ENCODE measurements around the gene PIAS2.

The PIAS2 gene

DNA sequence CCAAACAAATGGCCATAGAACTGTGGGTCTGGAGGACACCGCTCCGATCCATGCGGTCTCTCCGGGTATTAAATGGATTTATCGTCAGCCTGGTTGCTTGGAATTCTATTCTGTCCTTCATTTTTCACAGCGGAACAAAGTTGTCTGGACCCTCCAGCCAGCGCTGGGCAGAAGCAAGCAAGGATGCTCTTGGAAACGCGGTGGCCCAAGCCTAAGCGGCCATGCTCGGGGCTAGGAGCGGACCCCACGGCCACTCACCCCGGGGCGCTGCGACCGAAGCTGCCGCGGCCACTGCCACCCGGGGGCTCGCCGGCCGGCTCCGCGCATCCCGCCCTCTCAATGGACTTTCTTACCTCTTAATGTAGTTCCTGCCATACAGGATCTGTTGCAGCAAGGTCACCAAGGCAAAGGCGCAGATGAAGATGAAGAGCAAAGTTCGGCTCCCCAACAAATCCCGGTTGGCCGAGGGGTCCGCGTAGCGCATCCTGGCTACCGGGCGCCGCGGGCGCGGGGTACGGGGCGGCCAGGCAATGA is 161.2 kb downstream of the PIAS2 start:
- H3K4me1 ChIP-seq, result peaks cover 3% of the 10 kb centered on the region; the same call in 1 of the 2 replicates
- no peaks in the 10 kb centered on the region for H3K9me3 ChIP-seq
- peak in 1 of 2 experiments; percentile 16 for DNase-seq (ENCODE audit: low spot score in 2 of 2)
- peak overlapping the region; percentile 37 for H3K4me3 ChIP-seq
- H3K27me3 ChIP-seq (ENCODE audit: low read depth), result peaks cover 3% of the 10 kb centered on the region; the same call in 1 of the 2 replicates
- H3K36me3 ChIP-seq (replicated peaks), result no peaks in the 10 kb centered on the region
- in situ Hi-C loops (cut with MboI; ENCODE audit: low sequenced_read_pairs), result no loop called here

DNA sequence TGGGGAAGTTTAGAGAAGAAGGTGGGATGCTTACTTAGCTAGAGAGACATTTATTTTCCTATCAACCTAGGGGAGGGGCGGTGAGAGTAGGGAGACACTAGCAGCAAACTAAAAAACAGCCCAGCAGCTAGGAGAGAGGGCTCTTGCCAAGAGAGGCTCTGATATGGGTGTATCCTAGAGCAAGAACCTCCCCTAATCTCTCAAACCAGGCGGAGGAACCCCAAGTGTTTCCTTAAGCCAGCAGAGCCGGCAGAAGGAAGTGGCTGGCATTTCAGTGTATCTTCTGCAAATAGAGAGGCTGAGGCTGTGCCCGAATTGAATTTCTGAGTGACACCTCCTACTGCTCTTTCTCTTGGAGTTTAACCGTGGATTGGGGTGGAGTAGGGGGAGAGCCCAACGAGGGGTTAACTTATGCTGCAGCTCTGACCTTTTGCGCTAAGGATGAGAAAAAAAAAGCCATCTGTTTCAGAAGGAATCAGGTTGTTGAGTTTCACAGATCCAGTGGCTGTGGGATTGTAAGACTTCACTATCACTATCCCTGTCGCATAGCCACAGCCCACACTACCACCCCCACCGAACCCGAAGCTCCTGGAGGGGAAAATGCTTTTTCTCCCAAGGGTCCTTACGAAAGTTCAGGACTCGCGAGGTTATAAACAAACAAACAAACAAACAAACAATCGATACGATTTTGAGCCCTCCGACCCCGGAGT is 161.8 kb downstream of the PIAS2 start:
- H3K4me3 ChIP-seq, result peak overlapping the region; percentile 37
- H3K27me3 ChIP-seq (ENCODE audit: low read depth), result peaks cover 3% of the 10 kb centered on the region; the same call in 1 of the 2 replicates
- no peak for DNase-seq (ENCODE audit: low spot score in 2 of 2)
- no peaks in the 10 kb centered on the region for H3K9me3 ChIP-seq
- H3K4me1 ChIP-seq, result peaks cover 3% of the 10 kb centered on the region; the same call in 1 of the 2 replicates
- H3K36me3 ChIP-seq (replicated peaks), result no peaks in the 10 kb centered on the region
- in situ Hi-C loops (cut with MboI; ENCODE audit: low sequenced_read_pairs), result no loop called here

DNA sequence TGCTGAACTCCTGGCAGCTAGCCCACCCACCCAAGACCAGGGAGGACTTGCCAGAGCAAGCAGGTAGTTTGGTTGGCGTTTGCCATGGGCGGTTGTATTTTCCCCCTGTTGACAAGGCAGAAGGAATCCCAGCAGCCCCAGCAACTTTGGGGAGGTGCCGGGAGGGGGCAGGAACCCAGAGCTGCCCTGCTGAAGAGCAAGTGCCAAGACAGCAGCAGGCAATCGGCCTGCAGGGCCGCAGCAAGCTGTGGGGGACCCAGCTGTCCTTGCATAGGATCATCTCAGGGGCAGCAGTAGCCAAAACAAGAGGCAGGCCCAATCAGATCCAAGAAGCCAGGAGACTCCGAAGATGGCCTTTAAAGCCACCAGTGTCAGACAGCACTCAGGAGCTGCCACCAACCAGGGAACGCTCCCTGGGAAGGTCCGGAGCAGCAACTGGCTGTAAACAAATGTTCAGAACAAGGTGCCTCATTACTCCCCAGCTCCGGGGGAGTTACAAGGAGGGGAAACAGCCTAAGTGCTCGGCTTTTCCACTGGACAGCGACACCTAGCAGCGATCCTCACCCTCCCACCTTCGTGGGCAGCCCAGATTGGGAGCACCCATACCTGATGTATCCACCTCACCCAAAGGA is 162.5 kb downstream of the PIAS2 start:
- in situ Hi-C loops (cut with MboI; ENCODE audit: low sequenced_read_pairs), result no loop called here
- Histone ChIP-seq H3K36me3 (replicated peaks) (no peaks in the 10 kb centered on the region), H3K9me3 (no peaks in the 10 kb centered on the region), H3K4me1 (peaks cover 3% of the 10 kb centered on the region; the same call in 1 of the 2 replicates), H3K27me3 (ENCODE audit: low read depth) (peaks cover 3% of the 10 kb centered on the region; the same call in 1 of the 2 replicates), H3K4me3 (no peak overlapping the region)
- DNase-seq (ENCODE audit: low spot score in 2 of 2), result peak in 1 of 2 experiments; percentile 49

DNA sequence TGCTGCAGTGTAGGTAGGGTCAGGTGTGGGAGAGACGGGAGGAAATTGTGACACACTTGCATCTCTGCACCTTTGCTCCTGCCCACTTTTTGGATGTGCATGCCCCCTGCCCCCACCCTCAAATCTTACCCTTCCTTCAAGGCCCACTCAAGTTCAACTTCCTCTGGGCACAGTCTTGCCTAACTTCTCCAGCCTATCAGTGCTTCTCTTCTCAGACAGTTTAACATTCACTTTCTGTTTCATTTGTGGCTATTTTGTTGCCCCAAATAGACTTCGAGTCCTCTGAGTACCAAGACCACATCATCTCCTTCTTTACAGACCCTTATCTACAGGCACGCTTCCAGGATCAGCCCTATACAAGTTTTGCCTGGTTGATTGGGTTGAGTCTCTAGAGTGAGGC is 163.1 kb downstream of the PIAS2 start:
- Histone ChIP-seq H3K36me3 (replicated peaks) (no peaks in the 10 kb centered on the region), H3K27me3 (ENCODE audit: low read depth) (peaks cover 3% of the 10 kb centered on the region; the same call in 1 of the 2 replicates), H3K9me3 (no peaks in the 10 kb centered on the region), H3K4me3 (no peak overlapping the region), H3K4me1 (peaks cover 3% of the 10 kb centered on the region; the same call in 1 of the 2 replicates)
- in situ Hi-C loops (cut with MboI; ENCODE audit: low sequenced_read_pairs), result no loop called here
- DNase-seq (ENCODE audit: low spot score in 2 of 2), result no peak

Measured in HAP-1 (cell line).